DND-41 (cell line): ENCODE results near the gene RAPH1.

Experiments
- EZH2 ChIP-seq: IDR thresholded peaks from 3 replicates; pipeline ENCODE4 v1.6.1; 2012; ENCODE audit warnings: borderline replicate concordance, low read depth, mild to moderate bottlenecking, moderate library complexity, low read length, inconsistent platforms; ENCODE audit not compliant: severe bottlenecking
- TF ChIP-seq, protein P1 (sequence below): IDR thresholded peaks from 2 replicates; pipeline ENCODE4 v1.5.1; 2012; ENCODE audit warnings: borderline replicate concordance, low read length, moderate library complexity, mild to moderate bottlenecking; ENCODE audit not compliant: poor library complexity, severe bottlenecking; ENCODE audit errors: extremely low read depth

- no peak for TF ChIP-seq EZH2
- TF ChIP-seq, protein P1, sequence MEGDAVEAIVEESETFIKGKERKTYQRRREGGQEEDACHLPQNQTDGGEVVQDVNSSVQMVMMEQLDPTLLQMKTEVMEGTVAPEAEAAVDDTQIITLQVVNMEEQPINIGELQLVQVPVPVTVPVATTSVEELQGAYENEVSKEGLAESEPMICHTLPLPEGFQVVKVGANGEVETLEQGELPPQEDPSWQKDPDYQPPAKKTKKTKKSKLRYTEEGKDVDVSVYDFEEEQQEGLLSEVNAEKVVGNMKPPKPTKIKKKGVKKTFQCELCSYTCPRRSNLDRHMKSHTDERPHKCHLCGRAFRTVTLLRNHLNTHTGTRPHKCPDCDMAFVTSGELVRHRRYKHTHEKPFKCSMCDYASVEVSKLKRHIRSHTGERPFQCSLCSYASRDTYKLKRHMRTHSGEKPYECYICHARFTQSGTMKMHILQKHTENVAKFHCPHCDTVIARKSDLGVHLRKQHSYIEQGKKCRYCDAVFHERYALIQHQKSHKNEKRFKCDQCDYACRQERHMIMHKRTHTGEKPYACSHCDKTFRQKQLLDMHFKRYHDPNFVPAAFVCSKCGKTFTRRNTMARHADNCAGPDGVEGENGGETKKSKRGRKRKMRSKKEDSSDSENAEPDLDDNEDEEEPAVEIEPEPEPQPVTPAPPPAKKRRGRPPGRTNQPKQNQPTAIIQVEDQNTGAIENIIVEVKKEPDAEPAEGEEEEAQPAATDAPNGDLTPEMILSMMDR: no peak
These were observed 48.1 kb upstream of the RAPH1 start for GRCh38 chr2:203583084-203583695.
